ENCODE results near the gene NEMP2. TPM values are rescaled to one million over a fixed set of nuclear protein-coding genes. Genes with fewer than 3 reads are reported as not detected.

The NEMP2 gene
- total RNA-seq, 1 donor from 2014 or later: 9.5 TPM

DNA sequence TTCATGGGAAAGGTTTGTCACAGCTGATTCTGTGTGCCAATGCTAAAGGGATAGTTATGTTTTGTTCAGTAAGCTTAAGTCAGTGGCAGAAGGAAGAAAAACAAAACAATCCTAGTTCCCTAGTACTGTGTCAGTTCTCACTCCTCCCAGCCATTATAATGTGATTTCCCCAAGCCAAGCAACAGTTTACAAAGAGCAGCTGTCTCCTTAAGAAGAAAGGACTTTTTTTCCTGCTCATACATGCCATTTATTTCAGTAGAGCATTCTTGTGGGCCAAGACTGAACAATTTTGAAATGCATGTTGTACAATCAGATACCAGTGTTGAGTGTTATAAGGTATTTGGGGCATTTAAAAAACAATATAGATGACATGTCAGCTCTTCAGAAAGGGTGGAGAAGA lies 52.1 kb downstream of the NEMP2 start:
- peaks cover 13% of the 10 kb centered on the region for H3K4me1 ChIP-seq
- H3K4me3 ChIP-seq: no peak overlapping the region
- no peak for TF ChIP-seq CTCF (IDR thresholded peaks at IDR 0.05)
- H3K27me3 ChIP-seq (ENCODE audit: low read depth): no peaks in the 10 kb centered on the region
- ATAC-seq (no peak), DNase-seq (no peak)
- no peaks in the 10 kb centered on the region for H3K36me3 ChIP-seq
- no peak overlapping the region for H3K27ac ChIP-seq
- intact Hi-C loops (cut with DNase I): no loop called here
- no peaks in the 10 kb centered on the region for H3K9me3 ChIP-seq

GRCh38 chr2:190481339-190481738 lies 53.2 kb downstream of the NEMP2 start:
- ATAC-seq (no peak), DNase-seq (no peak)
- Histone ChIP-seq H3K27me3 (ENCODE audit: low read depth) (no peaks in the 10 kb centered on the region), H3K9me3 (no peaks in the 10 kb centered on the region), H3K27ac (no peak overlapping the region), H3K36me3 (no peaks in the 10 kb centered on the region), H3K4me3 (no peak overlapping the region), H3K4me1 (peaks cover 14% of the 10 kb centered on the region)
- intact Hi-C loops (cut with DNase I): no loop called here
- TF ChIP-seq CTCF (IDR thresholded peaks at IDR 0.05): no peak

DNA sequence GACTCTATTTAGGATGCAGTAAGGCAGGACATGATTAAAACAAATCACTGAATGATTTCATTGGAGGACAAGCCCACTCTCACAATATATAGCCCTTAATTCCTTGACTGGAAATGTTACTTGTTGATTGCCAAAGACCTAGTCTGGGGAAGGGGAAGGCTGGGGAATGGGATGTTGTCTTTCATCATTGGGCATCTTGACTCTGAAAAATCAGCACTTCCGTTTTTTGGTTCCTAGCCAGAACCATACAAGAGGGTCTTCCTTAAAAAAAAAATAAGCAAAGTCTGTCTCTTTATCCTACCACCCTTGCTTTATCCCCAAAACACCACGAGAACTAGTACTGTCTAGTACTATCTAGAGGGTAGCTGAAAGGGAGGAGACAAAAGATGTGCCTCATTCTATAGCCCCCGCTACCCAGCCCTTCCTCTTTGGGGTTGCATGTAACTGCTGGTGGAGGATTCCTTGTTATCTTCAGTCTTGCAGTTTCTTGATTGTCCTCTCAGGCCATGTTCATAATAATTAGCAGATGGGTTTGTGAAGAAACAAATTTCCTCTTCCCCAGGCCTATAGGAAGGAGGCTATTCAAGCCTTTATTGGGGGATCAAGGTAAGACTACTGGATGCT lies 55.8 kb downstream of the NEMP2 start:
- no peak for DNase-seq
- H3K4me1 ChIP-seq: peaks cover 14% of the 10 kb centered on the region
- H3K36me3 ChIP-seq: no peaks in the 10 kb centered on the region
- H3K27me3 ChIP-seq (ENCODE audit: low read depth): no peaks in the 10 kb centered on the region
- peak in 1 of 2 donors; percentile 35 for ATAC-seq
- no peak overlapping the region for H3K4me3 ChIP-seq
- H3K9me3 ChIP-seq: no peaks in the 10 kb centered on the region
- intact Hi-C loops (cut with DNase I): no loop called here
- TF ChIP-seq CTCF (IDR thresholded peaks at IDR 0.05): no peak
- peak overlapping the region; percentile 53 for H3K27ac ChIP-seq

DNA sequence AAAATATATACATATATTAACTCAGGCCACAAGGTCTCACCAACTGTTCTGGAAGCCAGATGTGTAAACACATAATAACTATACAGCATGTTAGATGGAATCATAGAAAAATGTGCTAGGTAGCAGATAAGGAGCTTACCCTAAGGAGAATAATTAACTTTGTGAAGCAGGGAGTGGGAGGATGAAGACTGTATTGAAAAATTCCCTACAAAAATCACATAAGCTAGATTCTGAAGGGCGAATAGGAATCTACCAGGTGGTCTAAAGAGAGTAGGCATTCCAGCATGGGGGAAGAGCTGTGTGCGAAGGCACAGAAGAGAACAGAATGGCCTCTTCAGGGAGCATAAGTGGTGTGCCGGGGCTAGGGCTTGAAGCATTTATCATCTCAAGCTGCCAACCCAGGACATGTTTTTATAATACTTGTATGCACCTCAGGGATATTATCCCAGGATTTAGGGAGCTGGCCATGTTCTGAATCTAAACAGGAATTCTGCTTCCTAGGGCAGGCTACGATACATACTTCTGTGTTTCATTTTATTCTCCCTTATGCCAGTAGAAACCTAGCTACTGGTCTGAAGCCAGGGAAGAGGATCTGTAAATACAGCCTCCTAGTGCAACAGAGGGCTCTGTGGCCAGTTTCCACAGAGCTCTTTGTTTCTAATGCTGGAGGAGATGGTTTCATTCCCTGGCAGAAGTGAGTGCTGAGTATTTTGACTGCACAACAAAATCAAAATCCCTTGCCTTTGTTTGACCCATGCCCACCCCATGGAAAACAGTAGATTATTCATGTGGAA lies 56.7 kb downstream of the NEMP2 start:
- Histone ChIP-seq H3K27ac (peak overlapping the region; percentile 53), H3K36me3 (no peaks in the 10 kb centered on the region), H3K4me3 (no peak overlapping the region), H3K27me3 (ENCODE audit: low read depth) (no peaks in the 10 kb centered on the region), H3K9me3 (no peaks in the 10 kb centered on the region), H3K4me1 (peaks cover 14% of the 10 kb centered on the region)
- DNase-seq (no peak), ATAC-seq (peak; percentile 54 to 60)
- TF ChIP-seq CTCF (IDR thresholded peaks at IDR 0.05): no peak
- intact Hi-C loops (cut with DNase I): no loop called here

DNA sequence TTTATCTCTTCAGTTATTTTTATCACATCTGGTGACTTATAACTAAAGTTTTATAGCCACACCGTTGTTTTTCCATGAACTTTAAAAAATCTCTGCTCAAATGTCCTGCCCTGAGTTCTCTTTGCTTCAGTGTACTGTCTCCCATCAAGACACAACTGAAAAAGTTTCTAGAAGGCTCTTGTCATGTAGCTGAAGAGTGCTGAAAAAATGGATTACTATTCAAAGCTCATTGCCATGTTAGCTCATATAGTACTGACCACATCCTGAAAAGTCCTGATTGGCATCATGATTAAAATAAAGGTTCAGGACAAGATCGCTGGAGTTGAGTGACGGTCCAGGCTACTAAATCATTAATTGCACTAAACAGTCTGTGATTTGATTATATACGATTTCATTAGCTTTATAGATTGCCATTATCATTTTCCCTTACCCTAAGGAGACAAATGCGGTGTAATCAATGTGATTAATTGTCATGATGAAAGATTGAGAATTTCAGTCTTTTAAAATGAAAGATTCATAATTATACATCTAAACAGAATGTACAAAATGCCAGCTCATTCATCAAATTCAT lies 64.2 kb downstream of the NEMP2 start:
- no peaks in the 10 kb centered on the region for H3K27me3 ChIP-seq (ENCODE audit: low read depth)
- no peak for DNase-seq
- no peak for ATAC-seq
- no peak overlapping the region for H3K4me3 ChIP-seq
- intact Hi-C loops (cut with DNase I): no loop called here
- no peak for TF ChIP-seq CTCF (IDR thresholded peaks at IDR 0.05)
- H3K27ac ChIP-seq: peak overlapping the region; percentile 80
- no peaks in the 10 kb centered on the region for H3K9me3 ChIP-seq
- H3K4me1 ChIP-seq: peaks cover 44% of the 10 kb centered on the region
- H3K36me3 ChIP-seq: peaks cover 5% of the 10 kb centered on the region
